Left lung (tissue), 10 donors: ENCODE measurements around the gene RSAD2. TPM values are rescaled to one million over a fixed set of nuclear protein-coding genes. Genes with fewer than 3 reads are reported as not detected.

Source experiments
- ATAC-seq: fragments of 200-7000 bp; cut with Tn5 transposase; one replicate; pipeline ENCODE4 v1.9.1; 2020; ENCODE audit warnings: moderate library complexity
- DNase-seq, 4 donors: peaks; one replicate each; pipeline ENCODE4 v3.0.0-alpha.2; 2013 to 2020
- H3K27ac ChIP-seq, 2 donors: fragments of 200-600 bp; sonication (generic) in 1 of 2; one replicate each; pipeline versions ENCODE4 v1.5.0 to v1.8.0; 2020 to 2021
- H3K27me3 ChIP-seq, 2 donors: fragments of 200-600 bp; sonication (generic) in 1 of 2; one replicate each; pipeline versions ENCODE4 v1.5.0 to v1.8.0; 2020 to 2021
- H3K36me3 ChIP-seq, 2 donors: fragments of 200-600 bp; sonication (generic) in 1 of 2; one replicate each; pipeline versions ENCODE4 v1.5.0 to v1.8.0; 2020 to 2021
- H3K4me1 ChIP-seq, 2 donors: fragments of 200-600 bp; one replicate each; pipeline ENCODE4 v1.8.0; 2021
- H3K4me3 ChIP-seq, 2 donors: fragments of 200-600 bp; sonication (generic) in 1 of 2; one replicate each; pipeline versions ENCODE4 v1.5.0 to v1.8.0; 2020 to 2021; ENCODE audit warnings: mild to moderate bottlenecking in 1 of 2
- H3K9me3 ChIP-seq, 2 donors: fragments of 200-600 bp; sonication (generic) in 1 of 2; one replicate each; pipeline versions ENCODE4 v1.5.0 to v1.8.0; 2020 to 2021
- intact Hi-C, 2 donors: fragments of 100-400 bp; cut with DNase I; formaldehyde crosslinking; loops; one replicate each; pipeline versions ENCODE4 v1.11.2 to v1.14.2; 2022
- polyA plus RNA-seq, 6 donors: library from polyadenylated mRNA; unstranded; fragments of 120-200 nt; gene quantifications; one replicate each; pipeline ENCODE4 v1.2.1, GENCODE V29; 2013; ENCODE audit not compliant: insufficient read length in 6 of 6
- total RNA-seq, 2 donors: library from RNA; stranded (reverse); fragmentation: NEBNext Ultra II Directional; extraction: Animal tissue kit (Norgen Biotek cat#: 25700); gene quantifications; one replicate each; pipeline ENCODE4 v1.2.1, GENCODE V29; 2021
- TF ChIP-seq, protein P1 (sequence below), 2 donors: fragments of 200-600 bp; sonication (generic) in 1 of 2; IDR thresholded peaks; one replicate each; pipeline versions ENCODE4 v1.5.0 to v1.8.0; 2021; ENCODE audit warnings: antibody characterized with exemption in 2 of 2
- donor health status: DM: no; HTN: yes; CAD: no.
- donor health status: DM: no; HTN: no; CAD: no.

RSAD2 gene
- total and polyA plus RNA-seq, 8 donors, result 3.5 to 23.1 (median 4.8) TPM

DNA sequence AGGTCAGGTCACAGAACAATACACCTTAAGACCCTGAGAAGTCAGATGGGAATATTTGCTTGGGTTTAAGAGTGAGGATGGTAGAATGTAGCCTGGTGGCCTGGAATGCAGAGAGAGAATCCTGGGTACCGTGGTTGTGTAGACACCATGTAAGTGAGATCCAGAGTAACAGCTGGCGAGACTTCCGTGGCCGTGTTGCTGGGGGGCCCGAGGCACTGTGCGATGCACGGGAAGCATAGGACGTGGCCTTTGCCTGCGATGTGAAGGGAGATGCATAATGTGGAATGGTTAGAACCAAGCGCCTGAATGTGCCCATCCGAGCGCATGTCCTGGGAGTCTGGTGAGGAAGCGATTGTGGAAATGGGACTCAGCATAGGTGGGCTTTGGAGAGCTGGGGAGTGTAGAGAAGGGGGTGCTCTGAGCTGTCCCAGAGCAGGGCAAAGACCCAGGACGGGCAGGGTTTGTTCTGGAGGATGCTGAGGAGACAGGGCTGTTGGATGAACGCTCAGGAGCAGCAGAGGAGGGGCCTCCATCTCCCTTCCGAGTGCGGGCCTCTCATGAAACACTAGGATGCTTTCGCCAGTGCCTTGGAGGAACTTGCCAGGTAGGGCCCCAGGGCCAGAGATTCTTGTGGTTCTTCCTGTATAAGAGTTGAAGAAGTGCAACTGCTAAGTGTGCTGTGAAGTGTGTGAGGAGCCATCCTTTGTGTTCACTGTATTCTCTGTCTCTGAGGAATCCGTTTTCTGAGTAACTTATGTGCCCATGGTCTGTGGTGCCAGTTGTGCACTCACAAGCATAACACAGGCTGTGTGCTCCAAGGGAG, 46.7 kb downstream of the RSAD2 start:
- no peak for DNase-seq
- intact Hi-C loops, result no loop called here
- TF ChIP-seq, protein P1, sequence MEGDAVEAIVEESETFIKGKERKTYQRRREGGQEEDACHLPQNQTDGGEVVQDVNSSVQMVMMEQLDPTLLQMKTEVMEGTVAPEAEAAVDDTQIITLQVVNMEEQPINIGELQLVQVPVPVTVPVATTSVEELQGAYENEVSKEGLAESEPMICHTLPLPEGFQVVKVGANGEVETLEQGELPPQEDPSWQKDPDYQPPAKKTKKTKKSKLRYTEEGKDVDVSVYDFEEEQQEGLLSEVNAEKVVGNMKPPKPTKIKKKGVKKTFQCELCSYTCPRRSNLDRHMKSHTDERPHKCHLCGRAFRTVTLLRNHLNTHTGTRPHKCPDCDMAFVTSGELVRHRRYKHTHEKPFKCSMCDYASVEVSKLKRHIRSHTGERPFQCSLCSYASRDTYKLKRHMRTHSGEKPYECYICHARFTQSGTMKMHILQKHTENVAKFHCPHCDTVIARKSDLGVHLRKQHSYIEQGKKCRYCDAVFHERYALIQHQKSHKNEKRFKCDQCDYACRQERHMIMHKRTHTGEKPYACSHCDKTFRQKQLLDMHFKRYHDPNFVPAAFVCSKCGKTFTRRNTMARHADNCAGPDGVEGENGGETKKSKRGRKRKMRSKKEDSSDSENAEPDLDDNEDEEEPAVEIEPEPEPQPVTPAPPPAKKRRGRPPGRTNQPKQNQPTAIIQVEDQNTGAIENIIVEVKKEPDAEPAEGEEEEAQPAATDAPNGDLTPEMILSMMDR (IDR thresholded peaks at IDR 0.05), result no peak

DNA sequence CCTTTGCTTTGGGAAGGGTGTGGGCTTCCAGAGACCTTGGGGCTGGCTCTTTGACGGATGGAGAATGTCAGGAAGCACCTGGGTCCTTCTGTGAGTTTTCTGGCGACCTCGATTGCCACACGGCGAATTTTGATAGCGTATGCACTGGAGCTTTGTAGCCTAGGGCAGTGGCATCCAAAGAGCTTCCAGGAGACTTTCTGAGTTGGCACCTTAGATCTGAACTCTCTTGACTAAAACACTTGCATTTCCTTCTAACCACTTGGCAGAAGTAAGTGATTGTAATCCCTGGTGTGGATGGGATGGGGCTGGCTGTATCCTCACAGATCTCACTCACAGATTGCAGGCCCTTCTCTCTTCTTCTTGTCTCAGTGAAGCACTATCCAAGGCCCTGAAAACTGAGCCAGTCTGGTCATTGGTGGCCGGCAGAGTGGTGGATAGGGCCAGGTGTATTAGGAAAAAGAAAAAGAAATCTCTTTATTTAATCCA, 47.4 kb downstream of the RSAD2 start:
- TF ChIP-seq, protein P1 (IDR thresholded peaks at IDR 0.05), result no peak
- intact Hi-C loops, result no loop called here
- peaks cover 0 to 37% of the 10 kb centered on the region in 2 donors for H3K4me1 ChIP-seq

More for the DNA sequence above, 46.7 kb downstream of the RSAD2 start:
- Histone ChIP-seq H3K9me3 (no peaks in the 10 kb centered on the region), H3K36me3 (no peaks in the 10 kb centered on the region), H3K27ac (no peak overlapping the region), H3K27me3 (no peaks in the 10 kb centered on the region), H3K4me1 (peaks cover 0 to 37% of the 10 kb centered on the region in 2 donors), H3K4me3 (no peak overlapping the region)
- ATAC-seq, result no peak

DNA sequence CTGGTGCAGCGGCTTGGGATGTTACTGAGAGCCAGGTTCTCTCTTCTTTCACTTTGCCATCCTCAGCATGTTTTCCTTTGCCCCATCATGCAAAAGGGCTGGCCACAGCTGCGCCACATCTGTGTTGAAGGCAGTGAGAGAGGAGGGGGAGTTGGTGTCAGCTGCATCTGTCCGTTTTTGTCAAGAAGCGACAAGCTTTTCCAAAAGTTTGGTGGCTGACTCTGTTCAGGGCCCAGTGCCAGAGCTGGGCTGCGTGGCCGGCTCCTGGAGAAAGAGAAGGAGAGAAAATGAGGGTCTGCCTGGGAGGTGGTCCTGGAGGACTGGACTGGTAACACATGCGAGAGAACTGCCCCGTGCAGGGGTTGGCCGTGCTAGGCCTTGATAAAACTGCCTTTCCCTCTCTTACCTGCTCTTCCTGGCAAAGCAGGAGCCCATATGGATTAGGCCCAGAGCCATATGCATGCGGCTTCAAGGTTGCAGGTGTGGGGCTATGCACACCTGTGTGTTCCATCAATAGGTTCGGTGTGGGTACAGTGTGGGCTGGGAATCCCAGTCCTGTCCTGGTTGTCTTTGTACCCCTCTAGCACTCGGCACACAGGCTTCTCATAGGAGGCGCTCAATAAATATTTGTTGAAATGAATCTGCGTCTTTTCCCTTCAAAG, 48.6 kb downstream of the RSAD2 start:
- DNase-seq (no peak), ATAC-seq (no peak)
- Histone ChIP-seq H3K36me3 (no peaks in the 10 kb centered on the region), H3K27me3 (no peaks in the 10 kb centered on the region), H3K4me3 (no peak overlapping the region), H3K27ac (no peak overlapping the region), H3K4me1 (peaks cover 0 to 45% of the 10 kb centered on the region in 2 donors), H3K9me3 (no peaks in the 10 kb centered on the region)
- TF ChIP-seq, protein P1 (IDR thresholded peaks at IDR 0.05), result no peak
- intact Hi-C loops, result no loop called here

More for the DNA sequence above, 47.4 kb downstream of the RSAD2 start:
- Histone ChIP-seq H3K27me3 (no peaks in the 10 kb centered on the region), H3K4me3 (no peak overlapping the region), H3K27ac (no peak overlapping the region), H3K36me3 (no peaks in the 10 kb centered on the region), H3K9me3 (no peaks in the 10 kb centered on the region)
- DNase-seq (no peak), ATAC-seq (no peak)

DNA sequence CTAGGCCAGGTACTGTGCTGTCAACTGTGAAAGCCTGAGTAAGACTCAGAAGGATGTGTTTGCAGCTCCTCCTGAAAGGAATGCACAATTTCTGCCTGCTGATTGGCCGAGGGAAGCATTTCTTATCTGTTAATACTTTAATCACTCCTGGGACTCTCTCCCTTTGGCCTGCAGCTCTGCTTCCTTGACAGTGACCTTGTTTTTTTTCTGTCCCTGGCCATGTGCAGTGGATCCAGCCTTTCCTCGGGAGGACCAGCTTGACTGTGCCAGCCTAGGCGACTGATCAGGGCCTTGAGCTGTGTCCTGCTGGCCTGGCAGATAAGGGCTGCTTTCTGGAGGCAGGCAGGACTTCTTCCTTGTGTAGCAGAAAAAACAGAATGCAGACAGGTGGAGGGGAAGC, 49.6 kb downstream of the RSAD2 start:
- peak overlapping the region in 1 of 2 donors; percentile 25 for H3K27ac ChIP-seq
- no peaks in the 10 kb centered on the region for H3K36me3 ChIP-seq
- ATAC-seq, result peak; percentile 21
- H3K27me3 ChIP-seq, result no peaks in the 10 kb centered on the region
- H3K4me1 ChIP-seq, result peaks cover 0 to 38% of the 10 kb centered on the region in 2 donors
- TF ChIP-seq, protein P1 (IDR thresholded peaks at IDR 0.05), result no peak
- no peak overlapping the region for H3K4me3 ChIP-seq
- intact Hi-C loops, result no loop called here
- H3K9me3 ChIP-seq, result no peaks in the 10 kb centered on the region
- DNase-seq, result no peak

DNA sequence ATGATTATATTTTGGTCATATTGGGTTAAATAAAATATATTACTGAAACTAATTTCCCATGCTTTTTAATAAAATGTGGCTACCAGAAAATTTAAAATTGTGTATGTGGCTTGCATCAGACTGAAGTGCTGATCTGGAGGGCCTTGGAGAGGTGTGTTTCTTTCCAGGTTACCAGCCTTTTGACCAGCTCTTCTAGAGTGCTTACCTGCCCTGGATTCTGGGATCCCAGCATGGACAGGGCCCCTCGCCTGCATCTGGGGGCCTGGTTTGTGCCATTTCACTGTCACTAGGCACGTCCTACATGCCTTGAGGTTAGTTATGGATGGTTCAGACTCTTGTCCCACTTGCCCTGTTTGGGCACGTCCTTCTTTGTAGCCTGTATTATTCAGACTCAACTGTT, 50.2 kb downstream of the RSAD2 start:
- TF ChIP-seq, protein P1 (IDR thresholded peaks at IDR 0.05), result no peak
- Histone ChIP-seq H3K27me3 (no peaks in the 10 kb centered on the region), H3K4me1 (peaks cover 0 to 38% of the 10 kb centered on the region in 2 donors), H3K27ac (peak overlapping the region in 1 of 2 donors; percentile 25), H3K9me3 (no peaks in the 10 kb centered on the region), H3K4me3 (no peak overlapping the region), H3K36me3 (no peaks in the 10 kb centered on the region)
- intact Hi-C loops, result no loop called here
- DNase-seq (no peak), ATAC-seq (peak; percentile 57)
